HG03575 (cell line): ENCODE measurements around the gene CHD5.

Experiments used
- ATAC-seq: cut with Tn5 transposase; IDR thresholded peaks from one replicate; pipeline ENCODE4 v1.9.1; 2021; ENCODE audit not compliant: unreplicated experiment, insufficient number of reproducible peaks, low FRiP score; ENCODE audit errors: extremely low read depth

CHD5 gene

DNA sequence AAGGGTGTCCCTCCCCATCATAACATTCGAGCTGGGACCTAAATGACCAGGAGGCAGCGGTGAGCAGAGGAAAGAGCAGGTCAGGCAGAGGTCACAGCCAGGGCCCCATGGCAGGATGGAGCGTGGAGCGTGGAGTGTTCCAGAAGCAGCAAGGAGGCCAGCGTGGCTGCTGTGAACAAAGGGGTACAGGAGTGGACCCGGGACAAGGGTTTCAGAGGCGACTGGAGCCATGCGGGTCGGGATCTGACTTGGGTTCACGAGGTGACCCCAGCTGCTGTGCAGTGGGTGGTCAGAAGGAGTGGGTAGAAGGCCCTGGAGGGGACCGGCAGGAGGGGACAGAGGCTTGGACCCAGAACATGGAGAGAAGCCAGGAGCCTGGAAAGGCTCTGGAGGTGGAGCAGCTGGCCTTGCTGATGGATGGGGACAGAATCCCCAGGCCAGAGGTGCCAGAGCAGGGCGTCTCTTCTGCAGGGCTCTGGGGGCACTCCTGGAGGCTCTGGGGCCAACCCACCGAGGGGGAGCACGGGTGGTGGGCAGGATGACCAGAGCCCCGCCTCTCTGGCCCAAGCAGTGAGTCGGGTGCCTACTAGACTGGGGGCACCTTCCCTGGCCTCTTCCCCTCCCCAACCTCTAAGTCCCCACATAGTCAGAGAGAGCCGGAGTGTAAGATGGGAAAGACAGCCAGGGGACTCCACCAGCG lies 2.3 kb downstream of the CHD5 start:
- ATAC-seq, result no peak

DNA sequence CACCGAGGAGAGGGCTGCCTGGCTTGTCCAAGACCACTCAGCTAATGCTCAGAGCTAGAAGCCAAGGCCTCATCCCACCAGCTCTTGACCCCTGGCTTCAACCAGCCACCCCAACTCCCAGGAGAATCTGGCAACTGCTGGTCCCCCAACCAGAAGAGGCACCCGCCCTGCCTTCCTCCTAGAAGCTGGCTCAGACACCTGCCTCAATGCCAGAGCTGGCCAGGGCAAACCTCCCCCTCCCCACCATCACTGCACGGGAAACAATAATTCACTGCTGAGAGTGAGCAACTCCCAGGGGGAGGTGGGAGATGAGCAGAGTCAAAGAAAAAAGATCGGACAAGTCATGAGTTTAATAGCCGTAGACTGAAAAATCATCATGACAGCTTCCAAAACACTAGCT lies 3.3 kb downstream of the CHD5 start:
- ATAC-seq, result no peak

DNA sequence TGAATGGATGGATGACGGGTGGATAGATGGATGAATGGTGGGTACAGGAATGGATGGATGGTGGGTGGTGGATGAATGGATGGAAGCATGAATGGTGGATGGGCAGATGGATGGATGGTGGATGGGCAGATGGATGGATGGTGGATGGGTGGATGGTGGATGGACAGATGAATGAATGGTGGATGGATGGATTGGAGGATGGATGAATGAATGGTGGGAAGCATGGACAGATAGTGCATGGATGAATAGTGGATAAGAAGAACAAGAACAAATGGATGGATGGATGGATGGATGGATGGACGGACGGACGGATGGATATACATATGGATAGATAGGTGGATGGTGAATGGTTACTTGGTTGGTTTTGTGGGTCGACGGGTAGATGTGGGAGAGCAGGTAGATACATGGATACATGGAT lies 4.7 kb downstream of the CHD5 start:
- no peak for ATAC-seq

DNA sequence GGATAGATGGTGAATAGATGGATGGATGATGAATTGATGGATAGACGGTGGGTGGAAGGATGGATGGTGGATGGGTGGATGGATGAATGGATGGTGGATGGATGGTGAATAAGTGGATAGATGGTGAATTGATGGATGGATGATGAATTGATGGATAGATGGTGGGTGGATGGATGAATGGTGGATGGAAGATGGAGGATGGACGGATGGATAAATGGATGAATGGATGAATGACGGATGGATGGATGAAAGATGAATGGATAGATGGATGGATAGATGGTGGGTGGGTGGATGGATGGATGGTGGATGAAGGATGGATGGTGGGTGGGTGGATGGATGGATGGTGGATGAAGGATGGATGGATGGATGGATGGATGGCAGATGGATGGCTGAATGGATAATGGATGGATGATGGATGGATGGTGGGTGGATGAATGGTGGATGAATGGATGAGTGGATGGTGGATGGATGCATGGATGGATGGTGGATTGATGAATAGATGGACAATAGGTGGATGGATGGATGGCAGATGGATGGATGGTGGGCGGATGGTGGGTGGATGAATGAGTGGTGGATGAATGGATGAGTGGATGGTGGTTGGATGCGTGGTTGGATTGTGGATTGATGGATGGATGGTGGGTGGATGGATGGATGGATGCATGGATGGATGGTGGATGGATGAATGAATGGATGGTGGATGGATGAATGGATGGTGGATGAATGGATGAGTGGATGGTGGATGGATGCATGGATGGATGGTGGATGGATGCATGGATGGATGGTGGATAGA lies 5.3 kb downstream of the CHD5 start:
- ATAC-seq, result no peak

DNA sequence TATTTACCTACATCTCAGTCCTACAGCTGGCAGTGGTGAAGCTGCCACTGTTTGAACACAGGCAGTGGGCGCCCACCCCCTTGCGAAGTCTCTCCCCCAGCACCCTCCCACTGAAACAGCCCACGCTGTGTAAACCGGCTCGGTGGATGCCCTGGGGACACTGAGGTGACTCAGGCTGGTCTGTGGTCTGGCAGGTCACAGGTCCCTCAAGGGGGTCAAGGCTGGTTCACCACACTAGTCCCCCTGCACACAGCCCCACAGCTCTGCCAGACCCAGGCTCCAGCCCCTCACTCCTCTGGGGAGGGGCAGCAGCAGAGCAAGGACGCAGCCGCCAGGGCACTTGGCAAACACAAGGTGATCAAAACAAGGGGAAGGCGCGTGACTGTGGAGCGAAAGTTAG lies 7.6 kb downstream of the CHD5 start:
- ATAC-seq, result no peak

DNA sequence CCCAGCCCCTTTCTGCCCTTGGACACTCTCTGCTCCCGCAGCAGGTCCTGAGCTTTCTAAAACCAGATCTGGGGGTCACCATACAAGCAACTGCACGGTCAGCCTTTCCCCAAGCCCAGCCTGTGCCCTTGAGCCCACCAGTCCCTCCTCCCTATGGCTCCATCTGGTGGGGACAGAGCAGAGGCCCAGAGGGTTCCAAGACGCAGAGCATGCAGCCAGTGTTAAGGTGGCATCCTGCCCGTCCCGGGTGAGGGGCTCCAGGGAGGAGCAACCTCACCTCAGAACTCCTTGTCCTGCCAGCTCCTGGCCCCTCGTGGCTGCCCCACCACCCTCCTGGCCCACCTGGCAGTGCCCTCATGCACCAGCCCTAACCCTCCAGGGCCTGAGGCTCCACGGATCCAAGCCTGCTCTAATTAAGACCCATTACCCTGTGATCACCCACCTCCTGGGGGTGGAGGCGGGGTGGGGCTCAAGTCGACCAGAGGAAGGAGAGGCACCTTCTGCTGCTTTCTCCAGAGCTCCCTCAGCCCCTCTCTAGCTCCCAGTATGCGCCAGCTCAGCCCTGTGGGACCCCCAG lies 8.5 kb downstream of the CHD5 start:
- no peak for ATAC-seq

DNA sequence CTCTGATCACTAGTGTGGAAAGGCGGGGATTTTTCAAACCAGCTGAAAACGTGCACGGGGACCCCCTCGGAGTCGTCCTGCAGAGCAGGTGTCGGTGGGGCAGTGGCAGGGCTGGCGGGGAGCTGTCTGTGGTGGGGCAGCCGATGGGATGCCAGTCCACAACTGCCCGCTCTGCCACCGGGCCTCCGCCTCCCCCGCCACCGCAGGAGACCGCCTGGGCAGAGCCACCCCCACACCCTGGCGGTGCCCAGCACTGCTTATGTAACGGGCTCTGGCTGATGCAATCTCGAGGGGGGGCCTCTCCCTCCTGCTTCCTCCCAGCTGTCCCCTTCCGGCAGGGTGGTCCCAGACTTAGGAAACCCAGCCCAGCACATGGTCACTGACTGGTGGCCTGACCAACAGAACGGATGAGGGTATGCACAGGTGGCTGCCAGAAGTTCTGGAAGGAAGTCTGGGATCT lies 9.3 kb downstream of the CHD5 start:
- no peak for ATAC-seq

DNA sequence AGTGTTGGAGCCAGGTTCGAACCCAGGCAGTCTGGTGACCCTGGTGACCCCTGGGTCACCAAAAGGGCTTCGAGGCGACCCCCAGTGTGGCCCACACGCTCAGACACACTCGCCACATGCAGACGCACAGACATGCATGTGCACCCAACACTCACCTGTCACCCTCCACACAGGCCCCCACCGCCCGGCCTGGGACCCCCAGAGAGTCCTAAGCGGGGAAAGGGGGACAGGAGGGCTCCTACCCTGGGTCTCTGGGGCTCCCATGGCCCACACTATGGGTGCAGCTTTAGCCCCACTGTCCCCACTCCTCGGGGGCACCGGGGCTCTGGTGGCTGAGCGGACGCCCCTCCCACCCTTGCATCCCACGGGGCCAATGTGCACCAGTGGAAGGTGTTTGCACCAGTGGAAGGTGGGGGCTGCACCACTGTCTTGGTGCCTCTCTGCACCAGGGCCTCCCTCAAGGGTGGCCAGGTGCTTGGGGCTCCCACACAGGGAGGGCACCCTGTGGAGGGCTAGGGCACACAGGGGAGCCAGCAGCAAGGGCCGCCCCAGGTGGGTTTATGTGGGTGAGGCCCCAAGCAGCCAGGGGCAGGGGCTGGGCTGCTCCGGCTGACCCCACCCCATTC lies 9.9 kb downstream of the CHD5 start:
- ATAC-seq, result no peak

DNA sequence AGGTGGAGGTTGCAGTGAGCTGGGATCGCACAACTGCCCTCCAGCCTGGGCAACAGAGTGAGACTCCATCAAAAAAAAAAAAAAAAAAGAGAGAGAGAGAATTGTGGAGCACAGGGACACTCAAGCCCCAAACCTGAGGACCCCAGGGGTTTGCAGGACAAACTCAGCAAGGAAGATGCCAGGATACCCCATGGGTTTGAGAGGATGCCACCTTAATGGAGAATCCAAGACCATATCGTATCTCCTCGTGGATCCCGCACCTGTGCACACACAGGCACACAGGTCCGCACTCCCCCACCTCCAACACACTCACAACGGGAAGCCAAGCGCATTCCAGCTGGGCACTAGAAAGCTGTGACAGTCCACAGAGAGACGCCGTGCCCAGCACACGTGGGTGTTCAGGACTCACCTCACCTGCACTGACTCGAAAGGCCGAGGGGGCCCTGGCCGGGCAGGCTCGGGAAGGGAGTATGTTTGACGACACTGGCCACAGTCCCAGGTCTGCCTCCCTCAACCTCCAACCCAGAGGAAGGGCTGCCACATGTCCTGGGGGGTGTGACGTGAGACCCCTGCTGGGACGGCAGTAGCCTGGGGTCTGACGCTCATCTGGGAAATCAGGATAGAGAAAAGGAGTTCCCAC lies 11.1 kb downstream of the CHD5 start:
- ATAC-seq, result no peak

DNA sequence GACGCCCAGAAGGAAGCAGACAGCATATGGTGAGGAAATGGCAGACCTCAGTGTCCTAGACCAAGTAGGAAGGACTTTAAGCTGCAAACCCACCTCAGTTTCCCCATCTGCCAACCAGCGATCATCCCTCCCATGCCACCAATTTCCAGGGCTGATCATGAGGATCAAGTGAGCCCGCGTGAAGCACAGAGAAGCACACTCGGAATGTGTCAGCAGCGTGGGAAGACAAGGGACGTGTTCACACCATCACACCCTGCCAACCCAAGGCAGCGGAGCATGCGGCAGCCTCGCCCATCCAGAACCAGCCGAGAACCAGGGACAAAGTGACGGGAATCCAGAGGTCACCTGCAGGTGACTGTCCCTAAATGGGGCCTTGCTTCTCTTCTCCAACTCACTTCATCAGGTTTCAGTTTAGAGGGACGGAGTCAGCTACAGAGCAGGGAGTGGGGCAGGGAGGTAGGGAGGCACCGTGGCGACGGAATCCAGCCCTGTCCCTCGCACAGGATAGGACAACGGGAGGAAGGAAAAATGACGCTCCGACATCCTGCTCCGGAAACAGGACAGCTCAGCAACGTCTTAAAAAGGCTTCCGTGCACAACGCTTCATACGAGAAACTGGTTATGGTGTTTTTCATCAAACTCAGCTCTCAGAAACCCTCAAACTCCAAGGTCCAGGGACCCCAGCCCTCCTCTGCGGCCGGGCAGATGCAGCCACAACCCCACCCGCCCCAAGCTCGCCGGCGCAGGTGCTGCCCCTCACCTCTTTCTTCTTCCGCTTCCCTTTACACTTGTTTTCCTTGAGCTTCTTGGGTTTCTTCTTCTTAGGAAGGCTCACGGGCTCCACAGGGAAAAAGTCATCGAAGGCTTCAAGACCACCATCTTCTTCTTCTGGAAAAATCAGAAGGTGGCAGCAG lies 12.5 kb downstream of the CHD5 start:
- no peak for ATAC-seq

DNA sequence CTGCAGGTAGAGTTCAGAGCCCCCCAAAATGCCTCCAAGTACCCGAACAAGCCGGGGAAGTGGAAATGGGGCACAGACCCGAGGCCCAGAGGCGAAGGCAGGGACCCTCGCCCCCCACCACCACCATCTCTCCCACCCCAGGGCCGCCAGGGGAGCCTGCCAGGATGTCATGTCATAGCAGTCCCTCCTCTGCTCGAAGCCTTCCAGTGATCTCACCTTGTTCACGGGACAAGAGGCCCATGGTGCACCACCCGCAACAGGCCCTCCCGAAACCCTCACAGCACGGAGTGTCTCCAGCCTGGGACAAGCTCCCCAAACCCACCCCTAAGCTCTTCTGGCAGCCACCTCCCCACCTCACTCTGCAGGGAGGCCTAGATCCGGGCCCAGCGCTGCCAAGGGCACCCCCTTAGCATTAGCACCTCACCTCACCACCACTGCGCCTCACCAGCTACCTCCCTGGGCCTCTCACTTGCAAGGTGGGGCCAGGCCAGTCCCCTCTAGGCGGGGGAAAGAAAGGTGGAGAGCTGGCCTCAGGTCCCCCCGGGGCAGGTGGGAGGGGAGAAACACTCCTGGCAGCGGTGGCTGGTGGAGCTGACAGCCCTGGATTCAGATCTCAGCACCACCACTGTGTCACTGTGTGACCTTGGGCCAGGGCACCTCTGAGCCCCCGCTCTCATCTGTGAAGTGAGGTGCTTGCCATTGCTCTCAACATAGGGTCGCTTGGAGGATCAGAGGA lies 13.3 kb downstream of the CHD5 start:
- ATAC-seq, result no peak

DNA sequence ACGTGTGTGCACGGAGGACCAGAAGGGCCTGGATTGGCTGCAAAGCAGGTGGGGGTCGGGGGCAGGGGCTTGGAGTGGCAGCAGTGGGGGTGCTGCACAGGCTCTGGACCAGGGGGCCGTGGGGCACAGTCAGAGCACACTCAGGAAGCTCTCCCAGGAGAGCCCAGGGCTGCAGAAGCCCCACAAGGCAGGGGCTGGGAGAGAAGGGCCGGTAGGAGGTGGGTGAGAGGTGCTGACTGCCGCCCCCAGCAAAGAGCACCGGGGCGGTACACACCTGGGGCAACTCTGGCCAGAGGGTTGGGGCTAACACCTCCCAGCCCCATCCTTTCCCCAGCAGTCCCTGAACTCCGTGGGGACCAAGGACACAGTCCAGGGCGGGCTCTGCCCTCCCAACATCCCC lies 13.9 kb downstream of the CHD5 start:
- ATAC-seq, result no peak

DNA sequence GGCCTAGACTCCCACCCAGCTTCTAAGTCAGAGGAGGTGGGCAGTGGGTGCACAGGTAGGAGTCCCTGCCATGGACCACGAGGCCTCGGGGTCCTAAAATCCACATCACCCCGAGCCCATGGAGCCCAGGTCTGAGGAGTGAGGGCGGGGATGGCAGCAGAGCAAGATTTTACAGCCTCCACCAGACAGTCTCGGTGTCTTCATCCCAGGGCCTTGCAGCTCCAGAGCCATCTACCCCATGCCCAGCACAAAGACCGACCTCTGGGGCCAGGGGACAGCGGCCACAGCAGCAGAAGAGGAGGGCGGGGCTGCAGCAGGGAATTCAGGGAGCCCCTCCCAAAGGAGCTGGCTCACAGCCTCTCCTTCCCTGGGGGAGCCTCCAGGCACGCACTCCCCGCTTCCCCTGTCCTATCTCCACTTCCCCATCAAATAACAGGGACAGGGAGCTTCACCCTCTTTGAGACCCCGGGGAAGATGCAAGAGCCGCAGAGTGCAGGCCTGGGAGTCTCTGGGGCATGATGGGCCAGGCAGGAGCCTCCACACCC lies 14.6 kb downstream of the CHD5 start:
- no peak for ATAC-seq

DNA sequence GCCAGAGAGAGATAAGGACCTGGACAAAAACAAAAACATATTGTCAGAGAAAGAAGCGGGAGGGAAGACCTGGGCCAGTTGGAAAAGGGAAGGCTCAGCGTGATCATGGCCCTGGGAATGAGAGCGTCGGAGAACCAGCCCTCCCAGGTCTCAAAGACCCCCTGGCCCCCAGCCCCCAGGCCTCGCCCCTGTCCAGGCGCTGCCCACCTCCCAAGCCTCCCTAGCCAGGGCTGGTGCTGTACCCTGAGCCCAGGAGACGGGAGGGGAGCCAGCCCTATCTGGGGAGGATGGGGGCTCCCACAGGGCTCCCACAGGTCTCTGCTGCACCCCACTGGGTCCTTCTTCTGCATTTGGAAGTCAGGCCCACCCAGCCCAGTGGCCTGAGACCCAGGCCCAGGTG lies 15.1 kb downstream of the CHD5 start:
- ATAC-seq, result no peak

DNA sequence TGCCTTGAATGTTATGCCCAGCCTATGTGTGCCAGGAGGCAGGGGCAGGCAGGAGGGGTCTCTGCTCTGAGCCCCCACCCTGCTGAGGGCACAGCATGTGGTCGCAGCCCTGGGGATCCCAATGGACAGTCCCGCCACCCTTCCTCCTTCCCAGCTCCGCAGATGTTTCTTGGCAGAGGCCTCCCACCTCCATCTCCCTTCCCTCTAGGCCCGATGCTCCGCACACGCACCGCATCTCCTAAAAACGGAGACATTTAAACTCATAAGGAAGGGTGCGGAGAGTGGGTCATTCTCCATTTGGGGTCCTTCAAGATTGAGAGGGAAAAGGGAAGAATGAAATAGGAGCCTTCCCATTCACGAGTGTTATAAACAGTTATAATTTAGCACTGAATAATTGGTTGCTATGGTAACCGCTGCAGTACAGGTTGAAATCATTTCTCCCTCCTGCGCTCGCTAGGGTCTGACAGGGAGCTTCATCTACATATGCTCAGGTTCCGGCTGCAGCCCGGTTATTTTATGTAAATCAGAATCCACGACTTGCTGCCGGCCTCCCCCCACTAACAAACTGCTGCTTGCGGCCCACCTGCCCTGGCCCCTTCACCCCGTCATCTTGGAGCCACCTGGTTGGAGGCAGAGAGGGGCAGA lies 16.0 kb downstream of the CHD5 start:
- no peak for ATAC-seq

DNA sequence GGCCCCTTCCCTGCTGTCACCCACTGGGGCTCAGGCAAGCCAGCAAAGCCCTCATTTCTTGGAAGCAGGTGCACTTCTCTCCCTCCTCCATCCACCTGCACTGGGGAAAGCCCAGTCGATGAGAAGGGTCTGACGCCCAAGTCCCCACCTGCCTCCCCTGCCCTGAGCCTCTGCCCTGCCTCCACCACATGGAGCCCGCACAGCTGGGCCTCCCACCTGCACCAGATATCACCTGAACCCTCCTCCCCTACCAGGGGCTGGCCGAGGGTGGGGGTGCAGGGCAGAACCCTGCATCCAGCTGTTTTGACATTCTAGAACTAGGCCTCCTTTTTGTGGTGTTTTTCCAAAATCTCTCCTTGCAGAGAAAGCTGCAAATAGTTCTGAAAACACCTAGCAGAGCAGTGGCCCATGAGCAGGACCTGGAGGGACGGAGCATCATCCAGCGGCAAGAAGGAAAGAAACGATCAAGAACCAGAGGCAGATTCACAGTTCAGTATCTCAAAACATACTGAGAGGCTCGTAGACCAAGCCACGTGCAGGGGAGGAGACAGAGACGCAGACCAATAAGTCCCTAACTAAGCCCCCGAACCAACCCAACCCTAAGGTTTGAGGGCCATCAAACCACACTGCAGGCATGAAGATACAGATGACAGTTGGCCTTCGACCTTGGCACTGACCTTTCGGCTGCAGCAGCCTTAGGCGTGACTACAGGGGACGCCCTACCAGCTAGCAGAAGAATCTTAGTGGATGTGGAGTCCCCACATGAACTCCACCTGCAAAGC lies 16.7 kb downstream of the CHD5 start:
- no peak for ATAC-seq
